Muscle layer of colon (tissue), 2 donors: ENCODE measurements around the gene SMIM1.
"Not testable (repeated sequence)": the region's sequence is repeated elsewhere in the genome, so short reads cannot be mapped to it uniquely, and the experiment has no call there.

Experiments used
- H3K27ac ChIP-seq: one replicate; pipeline ENCODE4 v1.7.0; 2013; ENCODE audit warnings: low read depth, mild to moderate bottlenecking, low read length, moderate library complexity
- H3K27me3 ChIP-seq, 2 donors: one replicate each; pipeline ENCODE4 v1.7.0; 2013; ENCODE audit warnings: low read length in 2 of 2, mild to moderate bottlenecking in 2 of 2; ENCODE audit not compliant: insufficient read depth in 2 of 2, control insufficient read depth in 1 of 2
- H3K36me3 ChIP-seq: one replicate; pipeline ENCODE4 v1.7.0; 2013; ENCODE audit warnings: mild to moderate bottlenecking, low read length; ENCODE audit not compliant: insufficient read depth
- H3K4me1 ChIP-seq: one replicate; pipeline ENCODE4 v1.7.0; 2013; ENCODE audit warnings: mild to moderate bottlenecking, low read length; ENCODE audit not compliant: insufficient read depth
- H3K4me3 ChIP-seq, 2 donors: one replicate each; pipeline ENCODE4 v1.7.0; 2013; ENCODE audit warnings: low read length in 2 of 2, low read depth in 1 of 2, mild to moderate bottlenecking in 1 of 2, moderate library complexity in 1 of 2
- H3K9ac ChIP-seq: one replicate; pipeline ENCODE4 v1.7.0; 2013; ENCODE audit warnings: low read length
- H3K9me3 ChIP-seq: one replicate; pipeline ENCODE4 v1.7.0; 2013; ENCODE audit warnings: mild to moderate bottlenecking, low read length
- donor health status: abdominal sarcoma.
- donor health status: Adenocarcinoma of cecum.

The SMIM1 gene

DNA sequence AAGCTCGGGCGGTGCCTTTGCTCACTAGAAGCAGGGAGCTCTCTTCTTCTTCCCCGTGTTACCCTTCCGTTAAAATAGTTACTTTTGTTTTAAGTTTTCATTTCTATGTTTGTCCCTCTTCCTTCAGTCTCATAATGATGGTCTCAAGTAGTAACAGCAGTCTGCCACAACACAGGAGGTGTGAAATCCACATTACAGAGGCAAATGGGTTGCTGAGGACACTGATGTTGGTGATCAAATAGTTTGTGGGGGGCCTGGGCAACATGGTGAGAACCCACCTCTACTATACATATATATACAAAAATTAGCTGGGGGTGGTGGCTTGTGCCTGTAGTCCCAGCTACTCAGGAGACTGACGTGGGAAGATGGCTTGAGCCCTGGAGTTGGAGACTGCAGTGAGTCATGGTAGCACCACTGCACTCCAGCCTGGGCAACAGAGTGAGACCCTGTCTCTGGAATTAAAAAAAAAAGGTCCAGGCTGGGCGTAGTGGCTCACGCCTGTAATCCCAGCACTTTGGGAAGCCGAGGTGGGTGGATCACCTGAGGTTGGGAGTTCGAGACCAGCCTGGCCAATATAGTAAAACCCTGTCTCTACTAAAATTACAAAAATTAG is 37.7 kb downstream of the SMIM1 start:
- not testable (repeated sequence) for H3K27me3 ChIP-seq, H3K9me3 ChIP-seq, H3K9ac ChIP-seq, H3K4me3 ChIP-seq, H3K27ac ChIP-seq, H3K4me1 ChIP-seq
- peaks cover 12% of the 10 kb centered on the region for H3K36me3 ChIP-seq

DNA sequence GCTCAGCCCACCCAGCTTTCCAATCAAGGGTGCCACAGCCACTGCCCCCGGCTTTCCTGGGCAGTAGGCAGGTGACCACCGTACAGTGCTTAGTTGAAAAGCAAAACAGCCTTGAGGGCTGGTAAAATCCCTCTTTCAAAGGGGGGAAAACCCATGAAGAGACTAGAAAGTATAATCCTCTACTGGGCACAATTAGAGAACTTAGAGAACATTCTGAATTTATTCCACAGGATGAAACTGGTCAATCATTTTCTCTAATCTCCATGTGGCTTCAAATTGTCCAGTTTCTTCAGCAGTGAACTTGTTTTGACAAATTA is 39.0 kb downstream of the SMIM1 start:
- Histone ChIP-seq H3K36me3 (peaks cover 20% of the 10 kb centered on the region), H3K9ac (no peak overlapping the region), H3K9me3 (no peaks in the 10 kb centered on the region), H3K27ac (no peak overlapping the region), H3K4me3 (no peak overlapping the region), H3K27me3 (no peaks in the 10 kb centered on the region), H3K4me1 (no peaks in the 10 kb centered on the region)

DNA sequence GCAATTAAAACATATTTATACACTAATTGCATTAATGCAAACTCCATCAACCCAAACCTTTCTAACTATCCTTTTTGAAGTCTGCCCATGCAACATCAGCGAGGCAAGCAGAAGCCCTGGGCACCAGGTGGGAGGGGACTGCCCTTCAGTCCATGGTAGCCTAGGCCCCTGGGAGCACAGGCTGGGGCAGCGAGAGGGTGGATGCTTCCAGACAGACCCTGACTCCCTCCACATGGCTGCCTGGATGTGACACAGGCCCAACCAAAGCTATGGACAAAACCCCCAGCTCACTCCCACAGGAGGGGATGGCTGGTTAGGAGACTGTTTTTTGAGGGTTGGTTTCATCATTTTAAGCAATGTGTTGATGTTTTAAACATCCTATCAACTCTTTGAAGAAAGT is 41.5 kb downstream of the SMIM1 start:
- no peak overlapping the region for H3K4me3 ChIP-seq
- H3K4me1 ChIP-seq, result no peaks in the 10 kb centered on the region
- no peaks in the 10 kb centered on the region for H3K27me3 ChIP-seq
- no peak overlapping the region for H3K9ac ChIP-seq
- H3K36me3 ChIP-seq, result peaks cover 20% of the 10 kb centered on the region
- no peak overlapping the region for H3K27ac ChIP-seq
- H3K9me3 ChIP-seq, result no peaks in the 10 kb centered on the region

DNA sequence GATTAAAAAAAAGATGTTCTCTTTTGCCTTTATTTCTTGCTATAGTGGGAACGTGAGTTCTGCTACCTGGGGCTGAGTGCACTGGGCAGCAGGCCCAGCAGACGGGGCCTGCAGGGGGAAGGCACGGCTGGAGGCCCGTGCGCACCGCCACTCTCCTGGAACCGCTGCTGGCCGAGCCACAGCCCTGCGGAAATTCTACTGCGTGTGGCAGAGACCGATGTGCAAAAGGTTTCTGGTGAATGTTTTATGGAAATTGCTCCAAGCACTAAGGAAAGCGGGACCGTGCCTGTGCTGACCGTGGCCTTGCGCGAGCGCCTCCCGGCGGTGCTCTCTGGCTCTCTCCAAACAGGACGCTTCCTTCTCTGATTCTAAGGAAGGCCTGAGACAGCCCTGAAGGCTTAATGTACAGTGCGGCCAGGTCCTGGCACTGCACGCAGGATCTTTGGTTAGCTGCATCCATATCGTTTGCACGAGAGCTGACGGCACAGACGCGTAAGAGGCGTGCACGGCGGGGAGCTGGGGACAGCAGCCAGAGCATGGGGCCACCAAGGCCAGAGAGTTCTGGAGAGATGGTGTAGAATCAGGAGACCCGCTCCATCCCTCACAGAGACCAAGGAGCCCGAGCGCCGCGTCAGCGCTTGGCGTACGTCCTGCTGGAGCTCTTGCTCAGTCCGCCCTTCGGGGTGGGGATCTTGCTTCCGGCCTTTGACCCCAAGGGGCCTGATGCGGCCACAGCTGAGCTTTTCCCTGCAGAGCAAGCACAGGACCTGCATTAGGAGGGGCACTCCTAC is 42.4 kb downstream of the SMIM1 start:
- H3K27me3 ChIP-seq, result no peaks in the 10 kb centered on the region
- H3K9ac ChIP-seq, result no peak overlapping the region
- H3K4me3 ChIP-seq, result no peak overlapping the region
- H3K4me1 ChIP-seq, result no peaks in the 10 kb centered on the region
- H3K9me3 ChIP-seq, result no peaks in the 10 kb centered on the region
- peaks cover 20% of the 10 kb centered on the region for H3K36me3 ChIP-seq
- H3K27ac ChIP-seq, result no peak overlapping the region

DNA sequence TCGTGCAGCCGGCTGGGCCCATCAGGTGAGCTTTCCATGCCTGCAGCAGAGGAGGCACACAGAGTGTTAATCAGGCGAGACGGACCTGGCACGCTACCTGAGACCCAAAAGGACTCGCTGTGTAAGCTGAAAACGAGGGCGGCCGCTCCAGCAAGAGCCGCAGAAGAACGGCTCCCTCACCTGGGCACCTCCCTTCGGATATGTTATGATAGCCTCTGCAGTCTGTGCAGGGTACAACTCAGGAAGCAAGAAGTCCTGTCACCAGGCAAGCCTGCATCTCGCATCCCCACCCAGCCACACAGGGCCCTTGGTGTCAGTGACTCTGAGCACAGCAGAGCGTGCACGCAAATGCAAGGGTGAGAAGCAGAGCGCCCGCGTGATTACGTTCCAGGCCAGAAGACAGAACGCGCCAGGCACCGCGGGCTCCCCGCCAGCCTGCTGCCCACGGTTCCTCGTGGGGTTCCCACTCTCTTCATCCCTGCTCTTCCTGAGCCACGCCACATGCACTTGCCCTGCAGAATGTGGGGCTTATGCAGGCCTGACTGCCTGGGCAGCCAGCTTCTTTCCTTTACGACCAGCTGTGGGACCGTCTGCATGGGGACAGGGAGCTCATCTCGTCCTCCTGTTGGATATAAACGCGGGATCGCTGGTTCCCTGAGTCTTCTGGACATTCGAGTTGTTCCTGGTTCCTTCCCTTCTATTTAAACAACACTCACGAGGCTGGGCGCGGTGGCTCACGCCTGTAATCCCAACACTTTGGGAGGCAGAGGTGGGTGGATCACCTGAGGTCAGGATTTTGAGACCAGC is 44.0 kb downstream of the SMIM1 start:
- Histone ChIP-seq H3K36me3 (peaks cover 30% of the 10 kb centered on the region), H3K9me3 (no peaks in the 10 kb centered on the region), H3K27me3 (no peaks in the 10 kb centered on the region), H3K4me1 (no peaks in the 10 kb centered on the region), H3K27ac (no peak overlapping the region), H3K9ac (no peak overlapping the region), H3K4me3 (no peak overlapping the region)

DNA sequence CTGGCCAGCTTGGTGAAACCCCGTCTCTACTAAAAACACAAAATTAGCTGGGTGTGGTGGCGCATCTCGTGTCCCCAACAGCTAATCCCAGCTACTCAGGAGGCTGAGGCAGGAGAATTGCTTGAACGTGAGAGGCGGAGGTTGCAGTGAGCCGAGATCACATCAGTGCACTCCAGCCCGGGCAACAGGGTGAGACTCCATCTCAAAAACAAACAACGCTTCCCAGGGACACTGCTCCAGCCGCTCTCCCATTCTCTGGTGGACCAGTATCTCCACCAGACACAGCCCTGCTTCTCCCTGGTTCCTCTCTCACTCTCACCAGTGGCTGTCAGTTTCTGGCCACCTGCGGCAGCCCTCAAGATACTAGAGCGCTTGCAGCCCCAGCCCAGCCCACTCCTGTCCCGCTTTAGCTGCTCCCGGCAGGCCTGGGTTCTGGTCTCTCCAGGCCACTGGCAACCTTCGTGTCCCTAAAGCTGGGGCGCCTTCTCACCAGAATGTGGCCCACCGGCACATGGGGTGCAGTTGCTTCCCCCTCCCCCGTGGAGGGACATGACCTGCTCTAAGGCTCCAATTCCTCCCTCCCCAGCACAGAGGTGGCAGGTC is 44.7 kb downstream of the SMIM1 start:
- no peaks in the 10 kb centered on the region for H3K4me1 ChIP-seq
- no peaks in the 10 kb centered on the region for H3K9me3 ChIP-seq
- no peak overlapping the region for H3K9ac ChIP-seq
- no peak overlapping the region for H3K4me3 ChIP-seq
- H3K27me3 ChIP-seq, result no peaks in the 10 kb centered on the region
- H3K36me3 ChIP-seq, result peaks cover 37% of the 10 kb centered on the region
- H3K27ac ChIP-seq, result no peak overlapping the region

DNA sequence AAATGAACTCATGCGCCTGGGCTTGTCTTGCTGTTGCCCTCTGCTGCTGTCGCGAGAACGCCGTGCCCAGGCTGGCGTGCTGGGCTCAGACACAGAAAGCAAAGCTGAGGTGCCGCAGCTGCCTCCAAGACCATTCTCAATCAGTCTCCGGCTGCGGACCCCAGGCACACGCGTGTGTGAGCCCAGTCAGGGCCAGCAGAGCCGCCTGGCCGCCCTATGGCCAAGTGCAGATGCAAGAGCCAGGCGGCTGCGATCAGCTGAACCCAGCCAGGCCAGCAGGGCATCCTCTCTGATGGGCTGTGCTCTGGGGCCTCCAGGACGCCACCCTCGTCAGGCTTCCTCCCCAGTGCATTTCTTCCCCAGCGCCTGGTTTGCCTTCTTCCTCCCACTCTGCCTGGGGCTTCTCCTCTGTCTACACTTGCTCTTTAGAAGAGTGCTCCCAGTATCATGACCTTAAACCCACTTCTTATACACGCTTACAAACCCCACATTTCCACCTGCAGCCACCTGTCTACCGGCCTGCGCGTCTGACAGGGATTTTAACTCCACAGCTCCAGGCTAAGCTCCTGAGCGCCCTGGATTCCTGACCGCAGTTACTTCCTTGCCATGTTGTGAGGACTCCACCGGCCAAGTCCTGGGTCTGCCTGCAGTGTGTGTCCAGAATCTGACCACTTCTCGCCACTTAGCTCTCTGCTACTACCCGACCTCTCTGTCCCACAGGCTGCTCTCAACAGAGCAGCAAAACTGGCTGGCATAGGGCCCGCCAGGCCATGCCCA is 45.5 kb downstream of the SMIM1 start:
- Histone ChIP-seq H3K4me1 (no peaks in the 10 kb centered on the region), H3K9me3 (no peaks in the 10 kb centered on the region), H3K36me3 (peaks cover 45% of the 10 kb centered on the region), H3K9ac (no peak overlapping the region), H3K27ac (no peak overlapping the region), H3K4me3 (no peak overlapping the region), H3K27me3 (no peaks in the 10 kb centered on the region)

DNA sequence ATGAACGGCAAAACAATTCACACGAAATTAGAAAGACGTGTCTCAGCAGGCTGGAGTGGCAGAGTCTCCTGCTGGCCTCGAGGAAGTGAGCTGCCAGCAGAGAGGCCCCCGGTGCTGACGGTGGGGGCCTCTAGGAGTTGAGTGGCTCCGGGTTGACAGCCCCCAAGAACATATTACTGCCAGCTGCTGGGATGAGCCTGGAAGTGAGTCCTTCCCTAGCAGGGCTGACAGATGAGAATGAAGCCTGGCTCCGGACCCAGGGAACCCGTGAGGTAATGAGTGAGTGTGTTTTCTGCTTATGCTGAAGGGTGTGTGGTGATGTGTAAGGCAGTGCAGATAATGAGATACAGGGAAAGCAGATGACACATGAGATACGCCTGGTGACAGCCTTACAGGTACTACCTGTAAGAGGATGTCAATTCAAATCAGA is 47.2 kb downstream of the SMIM1 start:
- H3K9ac ChIP-seq, result no peak overlapping the region
- no peak overlapping the region for H3K27ac ChIP-seq
- no peaks in the 10 kb centered on the region for H3K27me3 ChIP-seq
- H3K4me1 ChIP-seq, result no peaks in the 10 kb centered on the region
- peaks cover 46% of the 10 kb centered on the region for H3K36me3 ChIP-seq
- no peak overlapping the region for H3K4me3 ChIP-seq
- no peaks in the 10 kb centered on the region for H3K9me3 ChIP-seq

DNA sequence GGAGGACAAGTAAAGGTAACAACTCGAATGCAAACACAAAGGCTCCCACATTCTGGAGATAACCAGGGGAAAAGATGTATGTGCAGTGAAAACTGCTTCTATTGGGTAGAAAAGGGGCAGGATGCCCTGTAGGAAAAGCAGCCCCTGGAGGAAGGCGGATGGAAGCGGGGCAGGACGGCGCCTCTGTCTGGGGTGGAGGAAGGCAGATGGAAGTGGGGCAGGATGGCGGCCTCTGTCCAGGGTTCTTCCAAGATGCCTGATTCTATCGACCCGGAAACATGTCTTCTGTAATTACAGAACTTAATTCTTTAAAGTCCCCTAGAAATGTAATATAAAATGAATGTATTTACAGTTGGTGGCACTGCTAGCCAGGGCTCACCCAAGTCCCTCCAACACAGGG is 47.8 kb downstream of the SMIM1 start:
- Histone ChIP-seq H3K36me3 (peaks cover 43% of the 10 kb centered on the region), H3K9ac (no peak overlapping the region), H3K27me3 (no peaks in the 10 kb centered on the region), H3K4me1 (no peaks in the 10 kb centered on the region), H3K27ac (no peak overlapping the region), H3K4me3 (no peak overlapping the region), H3K9me3 (no peaks in the 10 kb centered on the region)

DNA sequence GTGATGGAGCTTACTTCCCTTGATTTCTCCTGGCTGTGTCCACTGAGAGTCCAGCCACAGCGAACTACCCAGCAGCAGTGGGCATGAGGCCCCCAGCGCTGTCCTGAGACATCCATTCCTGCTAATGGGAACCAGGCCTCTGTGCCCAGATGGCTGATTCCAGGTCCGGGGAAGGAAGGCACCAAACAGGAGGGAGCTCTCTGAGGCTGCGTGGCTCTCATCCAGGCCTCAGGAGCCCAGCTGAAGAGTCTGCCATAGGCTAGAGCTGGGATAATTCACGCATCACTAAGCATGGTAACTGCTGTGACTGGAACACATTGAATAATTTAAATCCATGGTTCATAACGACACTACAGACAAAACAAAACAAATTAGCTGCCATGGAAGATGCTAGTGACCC is 48.5 kb downstream of the SMIM1 start:
- Histone ChIP-seq H3K4me3 (no peak overlapping the region), H3K36me3 (peaks cover 43% of the 10 kb centered on the region), H3K9ac (no peak overlapping the region), H3K4me1 (no peaks in the 10 kb centered on the region), H3K27ac (no peak overlapping the region), H3K9me3 (no peaks in the 10 kb centered on the region), H3K27me3 (no peaks in the 10 kb centered on the region)

DNA sequence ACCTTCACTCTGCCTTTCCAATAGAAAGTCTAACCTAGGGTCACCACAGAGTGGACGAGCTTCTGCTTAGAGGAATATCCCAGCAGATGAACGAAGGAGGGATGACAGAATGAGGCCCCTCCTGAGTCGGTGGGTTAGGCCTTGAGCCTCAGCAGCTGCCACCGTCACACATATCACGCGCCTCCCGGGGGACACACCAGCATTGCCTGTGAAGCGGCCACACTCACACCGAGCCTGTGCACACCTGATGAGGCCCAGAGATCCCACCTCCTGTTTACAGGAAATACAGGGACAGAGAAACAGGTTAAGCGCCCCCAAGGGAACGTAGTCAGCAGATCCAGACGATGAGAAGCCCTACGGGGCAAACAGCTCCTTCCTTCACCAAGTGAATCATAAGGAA is 48.9 kb downstream of the SMIM1 start:
- Histone ChIP-seq H3K36me3 (peaks cover 44% of the 10 kb centered on the region), H3K27ac (no peak overlapping the region), H3K9ac (no peak overlapping the region), H3K4me1 (no peaks in the 10 kb centered on the region), H3K27me3 (no peaks in the 10 kb centered on the region), H3K4me3 (no peak overlapping the region), H3K9me3 (no peaks in the 10 kb centered on the region)
